GM21576 (cell line): ENCODE data around the gene CCM2L.

ENCODE experiments used
- ATAC-seq: cut with Tn5 transposase; IDR thresholded peaks from one replicate; pipeline ENCODE4 v1.9.1; 2021; ENCODE audit warnings: mild to moderate bottlenecking, moderate library complexity; ENCODE audit not compliant: unreplicated experiment

Gene CCM2L

DNA sequence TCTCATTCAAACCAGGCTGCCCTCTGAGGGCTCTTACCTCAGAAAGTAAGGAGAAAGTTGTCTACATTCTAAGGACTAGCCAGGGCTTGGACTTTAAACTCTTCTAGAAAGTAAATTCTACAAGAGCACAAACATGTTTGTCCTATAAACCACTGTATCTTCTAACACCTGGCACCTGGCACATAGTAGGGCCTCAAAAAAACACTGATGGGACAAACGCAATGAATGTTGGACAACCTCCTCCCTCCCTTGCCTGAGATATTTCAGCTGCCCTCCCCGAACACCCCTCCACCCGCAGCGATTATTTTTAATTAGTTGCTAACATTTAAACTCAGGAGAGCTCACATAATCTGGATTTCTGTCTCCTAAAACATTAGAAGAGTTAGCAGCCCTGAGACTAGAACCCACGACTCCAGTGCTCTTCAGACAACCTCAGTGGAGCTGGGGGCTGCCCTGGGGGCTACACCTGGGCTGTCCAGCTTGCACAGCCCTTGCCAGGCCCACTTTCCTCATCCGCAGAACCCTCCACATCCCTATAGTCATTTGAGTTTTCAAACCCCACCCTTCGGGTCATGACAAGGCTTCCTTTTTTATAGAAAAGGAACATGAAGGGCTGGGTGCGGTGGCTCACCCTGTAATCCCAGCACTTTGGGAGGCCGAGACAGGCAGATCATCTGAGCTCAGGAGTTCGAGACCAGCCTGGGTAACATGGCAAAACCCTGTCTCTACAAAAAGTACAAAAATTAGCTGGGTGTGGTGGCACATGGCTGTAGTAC, 46.7 kb downstream of the CCM2L start:
- no peak for ATAC-seq

DNA sequence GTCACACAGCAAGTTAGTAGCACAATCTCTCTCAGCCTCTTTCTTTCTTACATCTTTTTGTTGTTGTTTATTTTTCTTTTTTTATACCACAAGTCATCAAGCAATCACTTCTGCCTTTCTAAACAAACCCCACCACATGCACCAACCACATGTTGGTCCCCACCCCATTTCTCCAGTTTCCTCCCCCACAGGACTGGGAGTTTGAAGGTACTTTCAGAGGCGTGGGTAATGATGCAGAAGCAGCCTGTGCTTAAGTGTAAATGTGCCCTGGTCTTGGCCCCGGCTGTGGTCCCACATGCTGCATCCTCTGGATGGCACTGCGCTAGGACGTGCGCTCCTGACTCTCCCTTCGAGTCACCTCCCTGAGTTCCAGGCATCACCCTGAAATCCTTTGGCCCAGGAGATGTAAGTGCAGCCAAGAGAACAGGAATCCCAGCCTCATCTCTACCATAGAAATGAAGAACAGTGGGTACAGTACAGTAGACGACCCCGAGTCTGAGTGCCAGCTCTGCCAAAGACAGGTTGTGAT, 47.5 kb downstream of the CCM2L start:
- ATAC-seq: no peak

DNA sequence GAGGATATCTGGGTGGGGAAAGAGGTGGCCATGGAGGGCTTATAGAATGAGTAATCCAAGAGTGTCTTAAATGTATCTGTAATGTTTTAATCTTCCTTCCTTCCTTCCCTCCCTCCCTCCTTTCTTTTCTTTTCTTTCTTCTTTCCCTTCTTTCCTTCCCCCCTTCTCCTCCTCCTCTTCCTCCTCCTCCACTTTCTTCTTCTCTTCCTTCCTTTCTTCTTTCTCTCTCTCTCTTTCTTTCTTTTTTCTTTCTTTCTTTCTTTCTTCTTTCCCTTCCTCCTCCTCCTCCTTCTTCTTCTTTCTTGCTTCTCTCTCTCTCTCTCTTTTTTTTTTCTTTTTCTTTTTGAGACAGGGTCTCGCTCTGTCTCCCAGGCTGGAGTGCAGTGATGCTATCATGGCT, 49.0 kb downstream of the CCM2L start:
- ATAC-seq: no peak

DNA sequence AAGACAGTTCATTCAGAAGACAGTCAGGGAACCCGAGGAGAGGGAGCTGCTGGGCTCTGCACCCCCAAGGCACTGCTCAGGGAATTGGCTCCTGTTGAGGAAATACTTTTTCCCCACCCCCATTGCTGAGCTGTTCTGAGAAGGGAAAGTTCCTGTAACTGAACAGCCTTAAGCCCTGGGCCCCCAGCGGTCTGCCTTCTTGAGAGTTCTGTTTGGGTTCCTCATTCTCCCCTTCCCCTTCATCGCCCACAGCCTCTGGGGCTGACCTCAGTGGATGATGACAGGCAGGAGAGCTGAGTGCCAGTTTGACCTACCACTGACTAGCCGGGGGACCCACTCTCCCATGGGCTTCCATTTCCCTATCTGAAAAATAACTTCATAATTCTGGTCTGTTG, 52.5 kb downstream of the CCM2L start:
- ATAC-seq: no peak

DNA sequence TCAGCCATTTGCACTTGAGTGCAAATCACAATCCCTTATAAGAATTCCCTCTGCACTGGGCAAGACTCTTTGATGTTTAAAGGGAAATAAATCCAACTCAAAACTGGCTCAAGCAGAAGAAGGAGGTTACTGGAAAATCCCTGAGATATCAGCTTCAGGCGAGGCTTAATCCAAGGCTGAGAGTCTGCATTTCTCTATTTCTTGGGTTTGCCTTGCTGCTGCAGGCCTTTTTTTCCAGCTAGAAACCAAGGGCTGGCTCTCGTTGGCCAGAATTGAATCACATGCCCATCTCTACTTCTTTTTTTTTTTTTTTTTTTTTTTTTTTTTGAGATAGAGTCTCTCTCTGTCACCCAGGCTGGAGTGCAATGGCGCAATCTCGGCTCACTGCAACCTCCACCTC, 53.5 kb downstream of the CCM2L start:
- no peak for ATAC-seq

DNA sequence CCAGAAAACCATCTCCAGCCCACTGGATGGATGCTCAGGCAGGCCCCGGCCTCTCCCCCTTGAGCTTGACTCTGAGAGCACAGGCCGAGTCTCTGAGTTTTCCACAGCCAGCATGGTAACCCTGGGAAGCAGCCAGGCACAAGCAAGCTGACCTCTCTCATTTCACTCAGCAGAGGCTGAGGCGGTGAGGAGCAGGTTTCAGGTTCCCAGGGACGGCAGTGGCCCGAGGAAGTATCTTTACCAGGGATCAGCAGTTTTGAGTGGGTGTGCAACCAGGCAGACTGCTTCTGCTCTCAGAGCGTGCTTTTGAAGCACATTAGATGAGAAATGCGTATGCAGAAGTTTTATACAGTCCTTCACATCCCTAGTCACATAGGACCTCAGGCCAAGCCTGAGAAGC, 54.4 kb downstream of the CCM2L start:
- ATAC-seq: no peak

DNA sequence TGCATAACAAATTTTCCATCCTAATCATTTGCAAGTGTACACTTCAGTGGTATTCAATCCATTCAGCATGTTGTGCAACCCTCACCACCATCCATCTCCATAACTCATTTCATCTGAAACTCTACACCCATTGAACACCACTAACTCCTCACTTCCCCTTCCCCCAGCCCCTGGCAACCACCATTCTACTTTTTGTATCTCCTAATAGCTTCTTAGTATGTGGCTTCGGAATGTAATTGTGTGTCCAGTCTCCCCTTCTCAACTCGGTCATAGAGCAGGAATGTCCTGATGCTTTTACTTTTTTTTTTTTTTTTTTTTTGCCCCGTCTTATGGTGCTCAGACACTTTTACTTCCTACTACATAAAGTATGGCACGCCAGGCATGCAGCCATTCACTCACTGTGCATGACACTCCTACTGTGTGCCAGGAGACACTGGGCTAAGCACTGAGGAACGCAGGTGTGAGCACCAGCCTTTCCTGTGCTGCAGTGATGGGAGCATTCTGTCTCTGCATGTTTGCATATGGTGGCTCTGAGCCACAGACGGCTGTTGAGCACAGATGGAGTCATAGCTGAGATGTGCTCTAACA, 57.1 kb downstream of the CCM2L start:
- no peak for ATAC-seq

DNA sequence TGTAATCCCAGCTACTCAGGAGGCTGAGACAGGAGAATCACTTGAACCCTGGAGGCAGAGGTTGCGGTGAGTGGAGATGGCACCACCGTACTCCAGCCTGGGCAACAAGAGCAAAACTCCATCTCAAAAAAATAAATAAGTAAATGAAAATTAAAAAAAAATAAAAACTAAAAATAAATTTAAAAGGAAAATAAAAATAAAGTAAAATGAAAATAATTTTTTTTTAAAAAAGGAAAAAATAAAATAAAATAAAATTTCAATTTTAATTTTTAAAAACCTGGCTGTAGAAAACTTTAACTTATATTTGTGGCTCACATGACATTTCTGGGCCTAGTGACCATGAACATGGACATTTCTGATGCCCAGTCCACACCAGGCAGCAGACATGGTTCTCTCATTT, 57.9 kb downstream of the CCM2L start:
- no peak for ATAC-seq

DNA sequence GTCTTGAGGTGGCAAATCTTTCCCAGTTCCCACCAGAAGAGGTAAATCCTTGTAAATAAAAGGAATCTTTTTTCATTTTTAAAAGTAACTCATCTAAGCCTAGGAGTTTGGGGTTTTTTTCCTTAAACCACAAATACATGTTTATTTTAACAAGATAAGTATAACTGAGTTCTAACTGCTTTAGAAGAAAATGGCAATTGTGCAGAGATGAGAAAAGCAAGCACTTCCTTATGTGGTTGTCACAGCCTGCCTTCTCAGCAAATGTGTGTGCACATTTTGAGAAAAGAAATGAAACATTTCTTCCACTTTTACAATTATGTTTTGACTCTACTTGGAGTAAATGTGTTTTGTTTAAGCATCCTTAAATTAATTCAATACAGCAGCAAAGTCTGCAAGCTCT, 59.5 kb downstream of the CCM2L start:
- no peak for ATAC-seq

DNA sequence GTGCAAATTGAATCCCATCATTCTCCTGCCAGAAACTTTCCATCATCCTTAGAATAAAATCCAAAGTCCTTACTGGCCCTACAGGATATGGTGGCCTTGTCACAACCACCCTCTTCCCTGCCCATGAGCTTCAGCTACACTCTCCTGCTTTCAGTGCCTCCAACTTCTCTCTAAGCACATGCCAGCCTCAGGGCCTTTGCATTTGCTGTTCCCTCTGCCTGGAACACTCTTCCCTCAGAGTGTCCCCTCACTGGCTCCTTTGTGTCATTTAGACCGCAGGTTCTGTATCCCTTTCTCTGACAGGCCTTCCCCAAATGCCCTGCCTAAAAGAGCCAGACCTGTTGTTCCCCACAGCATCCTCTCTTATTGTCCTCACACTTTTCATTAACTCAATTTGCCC, 60.0 kb downstream of the CCM2L start:
- ATAC-seq: no peak

DNA sequence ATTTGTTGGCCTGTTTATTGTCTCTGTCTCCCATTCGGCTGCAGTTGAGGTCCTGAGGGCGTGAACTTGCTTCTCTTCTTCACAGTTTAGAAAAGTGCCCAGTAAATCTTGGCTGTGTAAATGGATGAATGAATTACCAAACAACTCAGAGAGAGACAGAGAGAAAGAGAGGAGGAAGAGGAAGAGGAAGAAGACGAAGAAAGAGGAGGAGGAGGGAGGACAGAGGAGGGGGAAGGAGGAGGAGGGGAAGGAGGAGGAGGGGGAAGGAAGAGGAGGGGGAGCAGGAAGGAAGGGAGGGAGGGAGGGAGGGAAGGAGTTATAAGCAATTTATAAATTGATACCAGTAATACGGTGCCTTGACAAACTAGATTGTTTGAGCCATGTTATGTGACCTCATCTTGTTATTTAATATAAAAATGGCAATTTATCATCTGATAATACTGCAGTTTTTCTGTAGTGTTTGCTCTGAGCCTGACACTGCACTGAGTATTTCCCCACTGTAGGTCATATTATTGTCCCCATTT, 60.5 kb downstream of the CCM2L start:
- no peak for ATAC-seq

DNA sequence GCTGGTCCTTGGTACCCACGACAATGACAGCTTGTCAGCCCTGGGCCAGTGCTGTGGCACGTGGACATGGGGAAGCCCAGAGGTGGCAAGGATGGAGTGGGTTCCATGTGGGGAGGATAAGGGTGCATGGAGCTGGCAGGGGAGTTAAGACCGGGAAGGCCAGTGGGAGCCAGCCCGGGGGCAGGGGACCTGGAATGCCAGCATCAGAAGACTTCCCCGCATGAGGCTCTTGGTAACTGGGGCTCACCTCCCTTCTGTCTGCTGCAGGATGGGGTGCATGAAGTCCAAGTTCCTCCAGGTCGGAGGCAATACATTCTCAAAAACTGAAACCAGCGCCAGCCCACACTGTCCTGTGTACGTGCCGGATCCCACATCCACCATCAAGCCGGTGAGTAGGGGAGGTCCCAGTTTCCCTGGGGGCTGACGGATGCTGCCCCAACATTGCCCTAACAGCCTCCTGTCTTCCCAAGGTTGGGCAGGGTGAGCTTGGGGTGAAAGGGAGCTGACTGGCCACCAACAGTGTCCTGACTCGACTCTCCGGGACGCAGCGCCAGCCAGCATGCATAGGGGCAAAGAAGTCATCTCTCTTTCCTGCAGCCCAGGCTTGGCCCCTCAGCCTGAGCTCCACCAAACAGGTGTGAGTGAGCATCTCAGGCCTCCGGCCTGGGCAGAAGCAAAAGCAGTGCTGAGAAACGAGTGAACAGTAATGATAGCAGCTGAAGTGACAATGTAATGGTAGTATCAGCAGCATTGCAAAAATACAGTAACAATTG, 61.3 kb downstream of the CCM2L start:
- ATAC-seq: no peak

DNA sequence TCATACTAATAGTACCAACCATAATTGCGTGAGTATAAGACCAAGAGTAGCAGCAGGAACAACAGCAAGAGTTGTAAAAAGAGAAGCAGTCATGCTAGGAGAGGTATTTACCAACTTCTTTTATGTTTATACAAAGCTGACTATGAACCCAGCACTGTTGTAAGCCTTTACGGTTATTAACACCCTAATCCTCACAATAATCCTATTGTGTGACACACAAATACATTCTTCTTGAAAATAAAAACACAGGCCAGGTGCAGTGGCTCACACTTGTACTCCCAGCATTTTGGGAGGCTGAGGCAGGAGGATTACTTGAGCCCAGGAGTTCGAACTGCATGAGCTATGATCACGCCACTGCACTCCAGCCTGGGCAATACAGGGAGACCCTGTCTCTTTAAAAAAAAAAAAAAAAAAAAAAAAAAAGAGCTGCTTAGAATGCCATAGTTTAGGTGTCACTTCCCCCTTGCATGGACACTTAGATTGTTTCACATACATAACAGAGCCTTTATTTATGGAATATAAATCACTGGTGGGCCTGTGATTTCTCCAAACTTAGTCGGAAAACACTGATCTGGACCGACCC, 62.0 kb downstream of the CCM2L start:
- no peak for ATAC-seq

DNA sequence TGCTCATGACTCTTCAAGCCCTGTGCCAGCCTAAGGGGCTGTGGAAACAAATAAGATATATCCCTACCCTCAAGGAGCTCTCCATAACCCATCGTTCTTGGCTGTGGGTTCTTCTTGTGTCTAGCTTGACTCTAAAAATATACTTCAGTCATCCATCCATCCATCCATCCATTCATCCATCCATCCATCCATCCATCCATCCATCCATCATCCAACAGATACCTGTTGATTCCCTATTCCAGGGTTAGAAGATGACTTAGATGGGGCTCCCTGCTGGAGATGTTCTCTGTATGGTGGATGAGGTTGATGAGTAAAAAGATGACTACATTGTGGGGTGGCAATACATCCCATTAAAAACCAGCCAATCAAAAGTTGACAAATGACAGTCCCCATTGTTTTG, 65.3 kb downstream of the CCM2L start:
- no peak for ATAC-seq

DNA sequence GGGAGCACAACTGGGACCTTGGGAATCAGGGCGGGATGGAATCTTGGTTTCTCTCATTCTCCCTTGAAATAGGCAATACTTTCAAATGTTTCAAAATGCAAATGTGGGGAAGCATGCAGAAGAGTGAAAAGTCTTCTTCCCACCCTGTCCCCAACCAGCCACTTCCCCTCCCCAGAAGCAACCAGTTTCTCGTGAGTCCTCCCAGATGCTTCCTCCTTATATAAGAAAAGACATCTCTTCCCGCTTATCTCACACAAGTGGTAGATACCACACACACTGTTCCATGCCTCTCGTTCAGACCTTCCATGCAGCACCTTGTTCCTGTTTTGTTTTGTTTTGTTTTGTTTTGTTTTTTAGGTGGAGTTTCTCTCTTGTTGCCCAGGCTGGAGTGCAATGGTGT, 67.0 kb downstream of the CCM2L start:
- ATAC-seq: no peak

DNA sequence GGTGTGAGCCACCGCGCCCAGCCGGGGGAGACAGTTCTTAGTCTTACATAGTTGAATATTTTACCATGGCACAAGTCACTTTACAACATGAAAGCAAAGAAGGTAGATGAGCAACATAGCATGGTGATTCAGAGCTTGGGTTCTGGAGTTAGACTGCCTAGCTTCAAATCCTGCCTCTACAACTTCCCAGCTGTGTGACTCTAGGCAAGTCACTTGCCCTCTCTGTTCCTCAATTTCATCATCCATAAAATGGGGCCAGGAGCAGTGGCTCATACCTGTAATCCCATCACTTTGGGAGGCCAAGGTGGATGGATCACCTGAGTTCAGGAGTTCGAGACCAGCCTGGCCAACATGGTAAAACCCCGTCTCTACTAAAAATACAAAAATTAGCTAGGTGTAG, 68.1 kb downstream of the CCM2L start:
- no peak for ATAC-seq

DNA sequence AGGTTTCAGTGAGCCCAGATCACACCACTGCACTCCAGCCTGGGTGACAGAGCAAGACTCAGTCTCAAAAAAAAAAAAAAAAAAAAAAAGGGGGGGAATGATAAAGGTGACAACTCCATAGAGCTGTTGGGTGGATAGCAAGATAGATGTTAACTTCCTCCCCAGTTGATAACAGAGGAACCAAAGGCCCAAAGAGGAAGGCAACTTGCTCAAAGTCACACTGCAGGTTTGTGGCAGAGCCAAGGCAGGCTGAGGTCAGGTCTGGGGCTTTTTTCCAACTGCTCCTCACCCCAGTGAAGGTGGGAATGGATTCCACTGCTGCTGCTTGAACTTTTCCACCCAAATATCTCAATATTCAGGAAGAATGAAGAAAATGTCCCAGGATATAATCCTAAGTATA, 68.6 kb downstream of the CCM2L start:
- ATAC-seq: no peak

DNA sequence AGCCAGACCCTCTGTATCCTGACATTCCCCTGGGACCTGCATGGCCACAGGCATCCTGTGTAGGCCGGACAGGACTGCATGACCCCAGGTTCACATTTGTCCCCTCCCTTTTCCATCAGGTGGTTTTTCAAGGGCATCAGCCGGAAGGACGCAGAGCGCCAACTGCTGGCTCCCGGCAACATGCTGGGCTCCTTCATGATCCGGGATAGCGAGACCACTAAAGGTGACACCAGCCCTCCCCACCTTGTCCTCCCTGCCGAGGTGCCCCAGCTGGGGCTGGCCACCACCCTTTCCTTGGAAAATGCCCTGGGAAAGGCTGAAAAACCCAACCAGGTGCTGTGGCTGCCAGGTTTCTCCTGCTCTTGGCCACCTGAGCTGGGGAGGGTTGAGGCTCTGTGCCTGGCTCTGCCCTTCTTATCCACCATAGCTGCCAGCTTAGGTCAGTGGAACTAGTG, 69.4 kb downstream of the CCM2L start:
- no peak for ATAC-seq

DNA sequence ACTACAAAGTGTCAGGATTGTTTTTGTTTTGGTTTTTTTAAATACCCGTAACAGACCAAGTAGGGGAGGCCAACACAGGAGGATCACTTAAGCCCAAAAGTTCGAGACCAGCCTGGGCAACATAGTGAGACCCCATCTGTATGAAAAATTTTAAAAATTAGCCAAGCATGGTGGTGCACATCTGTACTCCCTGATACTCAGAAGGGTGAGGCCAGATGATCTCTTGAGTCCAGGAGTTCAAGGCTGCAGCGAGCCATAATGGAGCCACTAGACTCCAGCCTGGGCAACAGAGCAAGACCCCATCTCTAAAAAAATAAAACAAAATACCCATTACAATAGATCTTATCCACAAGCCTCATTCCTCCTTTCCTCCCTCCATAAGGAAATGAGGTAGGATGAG, 70.5 kb downstream of the CCM2L start:
- no peak for ATAC-seq
